GM23338 (cell line): ENCODE data around the gene GMPR. TPM values are rescaled to one million over a fixed set of nuclear protein-coding genes. Genes with fewer than 3 reads are reported as not detected.
A peak's percentile ranks its signal among the peaks of the same experiment; 100 is the strongest.

Experiments
- ATAC-seq: fragments of 200-7000 bp; cut with Tn5 transposase; 3 replicates; pipeline ENCODE4 v1.9.1; 2020
- DNase-seq: peaks from one replicate; pipeline ENCODE4 v3.0.0-alpha.2; 2015; ENCODE audit warnings: low spot score
- H2AFZ ChIP-seq: fragments of 200-600 bp; sonication (generic); 2 replicates; pipeline ENCODE4 v1.8.0; 2016; ENCODE audit warnings: antibody characterized with exemption, mild to moderate bottlenecking, moderate library complexity
- H3F3A ChIP-seq: fragments of 200-600 bp; sonication (generic); replicated peaks from 2 replicates; pipeline ENCODE4 v1.8.0; 2017; ENCODE audit warnings: antibody characterized with exemption, mixed run types, low read depth
- H3K27ac ChIP-seq: fragments of 200-600 bp; sonication (generic); 2 replicates; pipeline ENCODE4 v1.6.1; 2016; ENCODE audit warnings: low read depth
- H3K27me3 ChIP-seq: fragments of 200-600 bp; sonication (generic); 2 replicates; pipeline ENCODE4 v1.8.0; 2016; ENCODE audit warnings: mild to moderate bottlenecking, mixed run types, moderate library complexity; ENCODE audit not compliant: insufficient read depth
- H3K36me3 ChIP-seq: fragments of 200-600 bp; sonication (generic); 2 replicates; pipeline ENCODE4 v1.8.0; 2016; ENCODE audit warnings: mild to moderate bottlenecking; ENCODE audit not compliant: insufficient read depth
- H3K4me1 ChIP-seq: fragments of 200-600 bp; sonication (generic); 2 replicates; pipeline ENCODE4 v1.8.0; 2016; ENCODE audit warnings: mild to moderate bottlenecking, moderate library complexity; ENCODE audit not compliant: insufficient read depth
- H3K4me2 ChIP-seq: fragments of 200-600 bp; sonication (generic); 2 replicates; pipeline ENCODE4 v1.7.1; 2017; ENCODE audit warnings: mixed run types
- H3K4me3 ChIP-seq: fragments of 200-600 bp; sonication (generic); 2 replicates; pipeline ENCODE4 v1.6.1; 2016; ENCODE audit warnings: mixed run types
- H3K79me2 ChIP-seq: fragments of 200-600 bp; sonication (generic); replicated peaks from 2 replicates; pipeline ENCODE4 v1.8.0; 2017; ENCODE audit warnings: mild to moderate bottlenecking; ENCODE audit not compliant: insufficient read depth
- H3K9me2 ChIP-seq: fragments of 200-600 bp; sonication (generic); 2 replicates; pipeline ENCODE4 v1.8.0; 2017; ENCODE audit not compliant: insufficient read depth
- H4K20me1 ChIP-seq: fragments of 200-600 bp; sonication (generic); replicated peaks from 2 replicates; pipeline ENCODE4 v1.8.0; 2017; ENCODE audit warnings: mild to moderate bottlenecking; ENCODE audit not compliant: insufficient read depth
- H3K27ac Mint-ChIP-seq: 2 replicates; pipeline ENCODE4 v1.8.0; 2020; ENCODE audit warnings: inconsistent platforms, mild to moderate bottlenecking, moderate library complexity, mixed read lengths
- H3K27me3 Mint-ChIP-seq: 3 replicates; pipeline ENCODE4 v1.8.0; 2022; ENCODE audit warnings: low read depth, mild to moderate bottlenecking, moderate library complexity, mixed read lengths, inconsistent platforms; ENCODE audit not compliant: insufficient read depth, poor library complexity
- H3K36me3 Mint-ChIP-seq: 3 replicates; pipeline ENCODE4 v1.8.0; 2021; ENCODE audit warnings: low read depth, mild to moderate bottlenecking, inconsistent platforms, moderate library complexity, mixed read lengths
- H3K4me1 Mint-ChIP-seq: 3 replicates; pipeline ENCODE4 v1.8.0; 2020; ENCODE audit warnings: mild to moderate bottlenecking, inconsistent platforms, mixed read lengths
- H3K4me3 Mint-ChIP-seq: 3 replicates; pipeline ENCODE4 v1.8.0; 2021; ENCODE audit warnings: moderate library complexity, mild to moderate bottlenecking, inconsistent platforms, mixed read lengths
- H3K9me3 Mint-ChIP-seq: 3 replicates; pipeline ENCODE4 v1.8.0; 2020; ENCODE audit warnings: moderate library complexity, mild to moderate bottlenecking, inconsistent platforms, mixed read lengths
- CREB1 ChIP-seq: fragments of 250-450 bp; sonication (Bioruptor Pico); IDR thresholded peaks from 2 replicates; pipeline ENCODE4 v1.5.0; 2020; ENCODE audit warnings: low read depth, mild to moderate bottlenecking, moderate library complexity
- CTCF ChIP-seq, 2 experiments: fragments of 200-600 bp in 1 of 2; sonication (generic) in 1 of 2; conservative IDR thresholded peaks; 2 replicates each; pipeline versions ENCODE4 v1.5.1 to v1.6.1; 2016 to 2017; ENCODE audit warnings: antibody characterized with exemption in 2 of 2, low read depth in 2 of 2, mild to moderate bottlenecking in 2 of 2, moderate library complexity in 1 of 2
- EZH2 ChIP-seq: fragments of 200-600 bp; sonication (generic); IDR thresholded peaks from one replicate; pipeline ENCODE4 v1.8.0; 2017; ENCODE audit warnings: antibody characterized with exemption, mild to moderate bottlenecking, low read depth; ENCODE audit not compliant: unreplicated experiment
- JUNB ChIP-seq: IDR thresholded peaks from one replicate; pipeline ENCODE4 v1.6.1; 2016; ENCODE audit warnings: antibody characterized with exemption; ENCODE audit not compliant: unreplicated experiment
- POLR2AphosphoS5 ChIP-seq: IDR thresholded peaks from 2 replicates; pipeline ENCODE4 v1.6.1; 2016; ENCODE audit warnings: antibody characterized with exemption, low read depth
- ZNF331 ChIP-seq: fragments of 250-450 bp; sonication (Bioruptor Pico); IDR thresholded peaks from 2 replicates; pipeline ENCODE4 v1.5.0; 2020; ENCODE audit warnings: low read depth, mild to moderate bottlenecking, moderate library complexity
- polyA plus RNA-seq: library from polyadenylated mRNA; unstranded; fragments of >200 nt; fragmentation: Nextera tagmentation; extraction: Ambion mirVana; gene quantifications from 2 replicates; pipeline ENCODE4 v1.2.1, GENCODE V29; 2016
- total RNA-seq: library from RNA; depleted of rRNA; stranded (reverse); fragments of >200 nt; shearing (Covaris generic); gene quantifications from 2 replicates; pipeline ENCODE4 v1.2.3, GENCODE V29; 2014
- TF ChIP-seq, protein P1 (sequence below): IDR thresholded peaks from one replicate; pipeline ENCODE4 v1.6.1; 2018; ENCODE audit warnings: antibody characterized with exemption; ENCODE audit not compliant: unreplicated experiment

GMPR gene
- total and polyA plus RNA-seq, 2 experiments from 2014 or later, result 0.23 to 0.35 TPM

GRCh38 chr6:16331384-16332174 lies 93.2 kb downstream of the GMPR start:
- Mint-ChIP-seq H3K27me3 (peaks cover 6% of the 10 kb centered on the region), H3K9me3 (no peaks in the 10 kb centered on the region), H3K27ac (no peak overlapping the region), H3K4me1 (peaks cover 3% of the 10 kb centered on the region), H3K4me3 (no peak overlapping the region), H3K36me3 (no peaks in the 10 kb centered on the region)
- no peaks in the 10 kb centered on the region for H4K20me1 ChIP-seq
- DNase-seq (peak; percentile 85), ATAC-seq (peak; percentile 77)
- no peaks in the 10 kb centered on the region for H3K79me2 ChIP-seq
- peak overlapping the region; percentile 19; the same call in 1 of the 2 replicates for H3K4me3 ChIP-seq
- H3K4me2 ChIP-seq, result peak overlapping the region; percentile 27
- peak overlapping the region; percentile 72 for H3K27ac ChIP-seq
- H3K27me3 ChIP-seq, result no peaks in the 10 kb centered on the region
- H3K36me3 ChIP-seq, result no peaks in the 10 kb centered on the region
- no peaks in the 10 kb centered on the region; the same call in 1 of the 2 replicates for H3K4me1 ChIP-seq
- H3K9me2 ChIP-seq, result no peaks in the 10 kb centered on the region
- H2AFZ ChIP-seq, result no peak overlapping the region
- peaks cover 5% of the 10 kb centered on the region; the same call in 1 of the 2 replicates for H3F3A ChIP-seq
- TF ChIP-seq CREB1 (no peak), CTCF (conservative IDR thresholded peaks at IDR 0.05; ENCODE audit: low read depth in 2 of 2) (peak; percentile 89 to 100)

GRCh38 chr6:16332175-16332542 lies 93.8 kb downstream of the GMPR start:
- Mint-ChIP-seq H3K27me3 (peaks cover 6% of the 10 kb centered on the region), H3K27ac (no peak overlapping the region), H3K9me3 (no peaks in the 10 kb centered on the region), H3K4me3 (no peak overlapping the region), H3K4me1 (peaks cover 3% of the 10 kb centered on the region), H3K36me3 (no peaks in the 10 kb centered on the region)
- Histone ChIP-seq H3K79me2 (no peaks in the 10 kb centered on the region), H3F3A (peaks cover 5% of the 10 kb centered on the region; the same call in 1 of the 2 replicates), H3K4me3 (no peak overlapping the region), H3K27me3 (no peaks in the 10 kb centered on the region), H3K4me1 (no peaks in the 10 kb centered on the region; the same call in 1 of the 2 replicates), H4K20me1 (no peaks in the 10 kb centered on the region), H3K27ac (peak overlapping the region; percentile 72; the same call in 1 of the 2 replicates), H3K4me2 (peak overlapping the region; percentile 27; the same call in 1 of the 2 replicates), H3K9me2 (no peaks in the 10 kb centered on the region), H3K36me3 (no peaks in the 10 kb centered on the region), H2AFZ (no peak overlapping the region)
- DNase-seq (peak; percentile 94), ATAC-seq (peak; percentile 99)
- TF ChIP-seq EZH2, result no peak
- TF ChIP-seq CTCF (conservative IDR thresholded peaks at IDR 0.05; ENCODE audit: low read depth in 2 of 2), result peak; percentile 93 to 98
- TF ChIP-seq, protein P1, sequence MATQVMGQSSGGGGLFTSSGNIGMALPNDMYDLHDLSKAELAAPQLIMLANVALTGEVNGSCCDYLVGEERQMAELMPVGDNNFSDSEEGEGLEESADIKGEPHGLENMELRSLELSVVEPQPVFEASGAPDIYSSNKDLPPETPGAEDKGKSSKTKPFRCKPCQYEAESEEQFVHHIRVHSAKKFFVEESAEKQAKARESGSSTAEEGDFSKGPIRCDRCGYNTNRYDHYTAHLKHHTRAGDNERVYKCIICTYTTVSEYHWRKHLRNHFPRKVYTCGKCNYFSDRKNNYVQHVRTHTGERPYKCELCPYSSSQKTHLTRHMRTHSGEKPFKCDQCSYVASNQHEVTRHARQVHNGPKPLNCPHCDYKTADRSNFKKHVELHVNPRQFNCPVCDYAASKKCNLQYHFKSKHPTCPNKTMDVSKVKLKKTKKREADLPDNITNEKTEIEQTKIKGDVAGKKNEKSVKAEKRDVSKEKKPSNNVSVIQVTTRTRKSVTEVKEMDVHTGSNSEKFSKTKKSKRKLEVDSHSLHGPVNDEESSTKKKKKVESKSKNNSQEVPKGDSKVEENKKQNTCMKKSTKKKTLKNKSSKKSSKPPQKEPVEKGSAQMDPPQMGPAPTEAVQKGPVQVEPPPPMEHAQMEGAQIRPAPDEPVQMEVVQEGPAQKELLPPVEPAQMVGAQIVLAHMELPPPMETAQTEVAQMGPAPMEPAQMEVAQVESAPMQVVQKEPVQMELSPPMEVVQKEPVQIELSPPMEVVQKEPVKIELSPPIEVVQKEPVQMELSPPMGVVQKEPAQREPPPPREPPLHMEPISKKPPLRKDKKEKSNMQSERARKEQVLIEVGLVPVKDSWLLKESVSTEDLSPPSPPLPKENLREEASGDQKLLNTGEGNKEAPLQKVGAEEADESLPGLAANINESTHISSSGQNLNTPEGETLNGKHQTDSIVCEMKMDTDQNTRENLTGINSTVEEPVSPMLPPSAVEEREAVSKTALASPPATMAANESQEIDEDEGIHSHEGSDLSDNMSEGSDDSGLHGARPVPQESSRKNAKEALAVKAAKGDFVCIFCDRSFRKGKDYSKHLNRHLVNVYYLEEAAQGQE, result no peak
- TF ChIP-seq POLR2AphosphoS5, result no peak
- TF ChIP-seq JUNB, result no peak
- TF ChIP-seq ZNF331 (CRISPR knock-in tag), result no peak
